DOHH2 (cell line): ENCODE data around the gene RBMS3.

ENCODE experiments used
- CTCF ChIP-seq: fragments of 200-600 bp; sonication (generic); IDR thresholded peaks from one replicate; pipeline ENCODE4 v1.5.1; 2014; ENCODE audit warnings: antibody characterized with exemption, mild to moderate bottlenecking, low read depth, low read length; ENCODE audit not compliant: poor library complexity, severe bottlenecking
- EZH2phosphoT487 ChIP-seq: fragments of 200-600 bp; sonication (generic); IDR thresholded peaks from 2 replicates; pipeline ENCODE4 v1.6.1; 2017; ENCODE audit warnings: borderline replicate concordance, mild to moderate bottlenecking, antibody characterized with exemption, low read length, moderate library complexity, mixed read lengths

DNA sequence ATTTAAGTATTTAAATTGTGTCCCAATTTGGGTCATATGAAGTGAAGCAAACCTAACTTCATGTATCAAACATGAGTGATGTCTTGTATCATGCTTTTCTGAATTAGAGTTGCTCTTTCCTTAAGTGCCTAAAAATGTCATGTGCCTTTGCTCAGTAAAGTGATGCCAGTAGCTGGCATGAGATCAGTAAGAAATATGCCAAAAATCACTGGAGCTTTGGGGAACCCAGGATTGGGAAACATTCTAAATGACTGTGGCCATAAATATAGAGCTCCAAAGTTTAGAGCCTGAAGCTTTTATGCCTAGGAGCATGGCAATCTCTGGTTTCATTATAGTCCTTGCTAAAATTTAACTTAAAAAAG is 33.8 kb downstream of the RBMS3 start:
- TF ChIP-seq CTCF, result no peak
- no peak for TF ChIP-seq EZH2phosphoT487
